ENCODE measurements around the gene SERF2. TPM values are rescaled to one million over a fixed set of nuclear protein-coding genes. Genes with fewer than 3 reads are reported as not detected.

The SERF2 gene
- total RNA-seq, 1 experiment from 2014 or later: 358 TPM

- Mint-ChIP-seq H3K27ac (ENCODE audit: unreplicated experiment) (no peak overlapping the region), H3K4me1 (ENCODE audit: low read depth, unreplicated experiment) (peaks cover 42% of the 10 kb centered on the region), H3K4me3 (ENCODE audit: low read depth, unreplicated experiment) (no peak overlapping the region), H3K27me3 (ENCODE audit: unreplicated experiment) (no peaks in the 10 kb centered on the region), H3K9me3 (ENCODE audit: low read depth, unreplicated experiment) (no peaks in the 10 kb centered on the region), H3K36me3 (ENCODE audit: insufficient read depth, unreplicated experiment) (peaks cover 46% of the 10 kb centered on the region)
- no peak for DNase-seq
- TF ChIP-seq, protein P1, sequence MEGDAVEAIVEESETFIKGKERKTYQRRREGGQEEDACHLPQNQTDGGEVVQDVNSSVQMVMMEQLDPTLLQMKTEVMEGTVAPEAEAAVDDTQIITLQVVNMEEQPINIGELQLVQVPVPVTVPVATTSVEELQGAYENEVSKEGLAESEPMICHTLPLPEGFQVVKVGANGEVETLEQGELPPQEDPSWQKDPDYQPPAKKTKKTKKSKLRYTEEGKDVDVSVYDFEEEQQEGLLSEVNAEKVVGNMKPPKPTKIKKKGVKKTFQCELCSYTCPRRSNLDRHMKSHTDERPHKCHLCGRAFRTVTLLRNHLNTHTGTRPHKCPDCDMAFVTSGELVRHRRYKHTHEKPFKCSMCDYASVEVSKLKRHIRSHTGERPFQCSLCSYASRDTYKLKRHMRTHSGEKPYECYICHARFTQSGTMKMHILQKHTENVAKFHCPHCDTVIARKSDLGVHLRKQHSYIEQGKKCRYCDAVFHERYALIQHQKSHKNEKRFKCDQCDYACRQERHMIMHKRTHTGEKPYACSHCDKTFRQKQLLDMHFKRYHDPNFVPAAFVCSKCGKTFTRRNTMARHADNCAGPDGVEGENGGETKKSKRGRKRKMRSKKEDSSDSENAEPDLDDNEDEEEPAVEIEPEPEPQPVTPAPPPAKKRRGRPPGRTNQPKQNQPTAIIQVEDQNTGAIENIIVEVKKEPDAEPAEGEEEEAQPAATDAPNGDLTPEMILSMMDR (IDR thresholded peaks at IDR 0.05; ENCODE audit: unreplicated experiment): no peak
- no TSS peak for BruUV-seq (replicated peaks)
- intact Hi-C loops (cut with micrococcal nuclease; ENCODE audit: unreplicated experiment): no loop called here
- CTCF ChIA-PET: no interaction called here
These were observed 2.3 kb downstream of the SERF2 start for GRCh38 chr15:43794269-43795037.

GRCh38 chr15:43795197-43795596, 3.1 kb downstream of the SERF2 start:
- peaks cover 48% of the 10 kb centered on the region for H3K36me3 Mint-ChIP-seq (ENCODE audit: insufficient read depth, unreplicated experiment)
- H3K4me3 Mint-ChIP-seq (ENCODE audit: low read depth, unreplicated experiment): no peak overlapping the region
- CTCF ChIA-PET: interaction anchor here (0.9 kb wide), 1 partner anchor 12 kb away, joined by 5 read pairs; no protein-coding TSS in a partner anchor
- no peak overlapping the region for H3K27ac Mint-ChIP-seq (ENCODE audit: unreplicated experiment)
- intact Hi-C loops (cut with micrococcal nuclease; ENCODE audit: unreplicated experiment): no loop called here
- no peaks in the 10 kb centered on the region for H3K9me3 Mint-ChIP-seq (ENCODE audit: low read depth, unreplicated experiment)
- DNase-seq: no peak
- TF ChIP-seq, protein P1 (IDR thresholded peaks at IDR 0.05; ENCODE audit: unreplicated experiment): no peak
- H3K4me1 Mint-ChIP-seq (ENCODE audit: low read depth, unreplicated experiment): peaks cover 46% of the 10 kb centered on the region
- no peaks in the 10 kb centered on the region for H3K27me3 Mint-ChIP-seq (ENCODE audit: unreplicated experiment)
- BruUV-seq (replicated peaks): no TSS peak

- no TSS peak for BruUV-seq (replicated peaks)
- TF ChIP-seq, protein P1 (IDR thresholded peaks at IDR 0.05; ENCODE audit: unreplicated experiment): no peak
- CTCF ChIA-PET: interaction anchor here (0.9 kb wide), 1 partner anchor 13 kb away, joined by 5 read pairs; no protein-coding TSS in a partner anchor
- DNase-seq: no peak
- no peaks in the 10 kb centered on the region for H3K9me3 Mint-ChIP-seq (ENCODE audit: low read depth, unreplicated experiment)
- H3K27ac Mint-ChIP-seq (ENCODE audit: unreplicated experiment): no peak overlapping the region
- no peaks in the 10 kb centered on the region for H3K27me3 Mint-ChIP-seq (ENCODE audit: unreplicated experiment)
- intact Hi-C loops (cut with micrococcal nuclease; ENCODE audit: unreplicated experiment): no loop called here
- peaks cover 51% of the 10 kb centered on the region for H3K4me1 Mint-ChIP-seq (ENCODE audit: low read depth, unreplicated experiment)
- H3K36me3 Mint-ChIP-seq (ENCODE audit: insufficient read depth, unreplicated experiment): peaks cover 56% of the 10 kb centered on the region
- no peak overlapping the region for H3K4me3 Mint-ChIP-seq (ENCODE audit: low read depth, unreplicated experiment)
These were observed 3.9 kb downstream of the SERF2 start for GRCh38 chr15:43795997-43796396.

DNA sequence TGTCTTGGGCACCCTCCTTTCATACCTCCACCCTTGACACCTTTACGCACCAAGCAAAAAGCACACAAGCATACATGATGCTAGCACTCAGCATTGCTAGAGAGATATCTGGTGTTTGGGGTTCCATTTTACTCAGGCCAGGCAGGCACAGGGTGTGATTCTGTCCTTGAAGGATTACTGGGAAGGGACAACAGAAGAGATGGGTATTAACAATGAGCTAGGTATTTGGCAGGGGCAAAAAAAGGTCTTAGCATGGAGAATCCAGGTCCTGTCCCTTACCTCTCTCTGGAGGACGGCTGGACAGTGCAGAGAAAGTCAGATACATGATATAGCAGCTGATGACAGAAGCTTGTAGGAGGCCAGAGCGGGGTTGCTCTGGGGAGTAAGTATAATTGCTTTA, 4.4 kb downstream of the SERF2 start:
- peaks cover 56% of the 10 kb centered on the region for H3K4me1 Mint-ChIP-seq (ENCODE audit: low read depth, unreplicated experiment)
- intact Hi-C loops (cut with micrococcal nuclease; ENCODE audit: unreplicated experiment): no loop called here
- H3K36me3 Mint-ChIP-seq (ENCODE audit: insufficient read depth, unreplicated experiment): peaks cover 62% of the 10 kb centered on the region
- H3K27ac Mint-ChIP-seq (ENCODE audit: unreplicated experiment): no peak overlapping the region
- no peaks in the 10 kb centered on the region for H3K9me3 Mint-ChIP-seq (ENCODE audit: low read depth, unreplicated experiment)
- BruUV-seq (replicated peaks): no TSS peak
- TF ChIP-seq, protein P1 (IDR thresholded peaks at IDR 0.05; ENCODE audit: unreplicated experiment): no peak
- DNase-seq: no peak
- H3K27me3 Mint-ChIP-seq (ENCODE audit: unreplicated experiment): no peaks in the 10 kb centered on the region
- CTCF ChIA-PET: interaction anchor here (1.2 kb wide), 1 partner anchor 28 kb away, joined by 3 read pairs; the partner anchor contains the start of gene MFAP1
- H3K4me3 Mint-ChIP-seq (ENCODE audit: low read depth, unreplicated experiment): no peak overlapping the region

All from Calu3 (cell line).